NCI-H1092 treated with DMSO at 0.1 percent for 48 hours (cell line): ENCODE results near the gene RDH12.

Experiments used
- DNase-seq: peaks from one replicate; lab custom pipeline; 2025; lab: John Stamatoyannopoulos, UW

RDH12 gene

GRCh38 chr14:67749341-67750084 lies 47.8 kb downstream of the RDH12 start:
- DNase-seq = peak; percentile 23

DNA sequence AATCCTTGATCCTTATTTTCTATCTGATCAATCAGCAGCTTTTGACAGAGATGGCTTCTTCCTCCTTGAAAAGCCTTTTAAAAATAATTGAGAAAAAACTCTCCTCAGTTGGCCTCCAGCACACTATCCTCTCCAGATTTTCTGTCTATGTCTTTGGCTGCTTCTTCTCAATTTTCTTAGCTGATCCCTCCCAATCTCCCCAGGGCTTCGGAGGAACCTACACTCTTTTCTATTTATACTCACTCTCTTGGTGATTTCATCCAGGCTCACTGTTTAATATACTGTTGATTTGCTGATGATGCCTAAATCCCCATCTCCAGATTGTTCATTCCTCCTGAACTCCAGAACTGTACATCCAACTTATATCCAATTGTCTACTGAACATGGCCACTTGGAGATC lies 54.8 kb downstream of the RDH12 start:
- no peak for DNase-seq

GRCh38 chr14:67757175-67757574 lies 55.5 kb downstream of the RDH12 start:
- DNase-seq = no peak

GRCh38 chr14:67759916-67760315 lies 58.2 kb downstream of the RDH12 start:
- DNase-seq = no peak

GRCh38 chr14:67762051-67762450 lies 60.4 kb downstream of the RDH12 start:
- no peak for DNase-seq

DNA sequence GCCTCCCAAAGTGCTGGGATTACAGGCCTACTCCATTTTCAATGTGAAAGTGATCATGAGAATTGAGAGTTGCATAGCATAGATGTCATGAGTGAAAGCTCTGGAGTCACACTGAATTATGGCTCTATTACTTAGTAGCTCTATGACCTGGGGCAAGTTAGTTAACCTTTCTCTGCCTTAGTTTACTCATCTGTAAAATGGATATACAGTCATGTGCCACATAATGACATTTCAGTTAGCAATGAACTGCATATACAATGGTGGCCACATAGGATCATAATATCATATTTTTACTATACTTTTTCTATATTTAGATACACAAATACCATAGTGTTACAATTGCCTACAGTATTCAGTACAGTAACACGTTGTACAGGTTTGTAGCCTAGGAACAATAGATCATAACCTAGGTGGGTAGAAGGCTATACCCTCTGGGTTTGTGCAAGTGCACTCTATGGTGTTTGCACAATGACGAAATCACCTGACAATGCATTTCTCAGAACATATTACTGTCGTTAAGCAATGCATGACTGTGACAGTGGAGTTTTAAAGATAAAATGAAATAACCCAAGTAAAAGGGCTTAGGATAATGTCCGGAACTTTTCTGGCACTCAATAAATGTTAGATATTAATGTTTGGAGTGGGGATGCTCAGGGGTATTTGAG lies 61.6 kb downstream of the RDH12 start:
- no peak for DNase-seq

DNA sequence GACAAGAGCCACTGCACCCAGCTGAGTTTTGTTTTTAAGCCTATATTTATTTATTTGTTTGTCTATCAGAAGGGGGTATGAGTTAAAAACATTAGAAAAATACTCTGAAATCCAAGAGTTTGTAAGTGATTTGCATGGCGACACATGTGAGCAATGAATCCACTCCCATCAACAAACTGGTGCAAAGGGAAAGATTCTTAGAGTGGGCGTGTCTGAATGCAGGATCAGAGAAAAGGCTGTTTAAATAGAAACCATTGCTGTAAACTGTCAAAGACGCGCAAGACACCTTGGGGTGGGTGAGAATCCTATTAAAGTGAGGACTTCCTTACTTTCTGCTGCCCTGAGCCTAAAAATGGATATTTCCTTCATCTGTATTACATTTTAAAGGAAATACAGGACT lies 62.8 kb downstream of the RDH12 start:
- DNase-seq = no peak

- DNase-seq = no peak
These were observed 63.6 kb downstream of the RDH12 start for GRCh38 chr14:67765192-67765834.

DNA sequence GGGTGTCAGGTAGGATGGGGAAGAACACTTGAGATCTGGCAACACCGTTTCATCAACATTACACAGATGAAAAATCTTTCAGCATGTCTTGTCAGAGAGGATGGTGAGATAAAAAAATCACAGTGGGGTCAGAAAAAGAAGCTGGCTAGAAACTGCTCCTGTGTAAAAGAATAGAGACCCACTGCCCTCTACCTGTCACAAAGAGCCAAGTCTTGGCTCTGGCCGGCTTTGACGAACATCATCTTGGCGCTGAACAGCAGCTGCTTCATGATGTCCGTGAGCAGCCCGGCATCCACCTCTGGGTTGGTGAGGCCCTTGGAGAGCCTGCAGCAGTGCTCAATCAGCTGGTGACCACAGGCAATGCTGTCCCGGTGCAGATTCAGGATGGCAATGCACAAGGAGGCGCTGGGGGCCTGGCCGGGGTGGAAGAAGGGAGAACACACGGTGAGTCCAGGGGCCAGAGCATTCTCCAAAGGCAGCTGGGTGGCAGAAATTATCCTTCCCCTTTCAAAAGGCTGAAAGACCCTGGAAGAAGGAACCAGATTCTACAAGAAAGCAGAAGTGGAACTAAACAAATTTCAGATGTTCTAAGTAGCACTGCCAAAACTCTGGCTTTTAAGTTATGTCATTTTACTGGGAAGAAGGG lies 64.5 kb downstream of the RDH12 start:
- DNase-seq = no peak

DNA sequence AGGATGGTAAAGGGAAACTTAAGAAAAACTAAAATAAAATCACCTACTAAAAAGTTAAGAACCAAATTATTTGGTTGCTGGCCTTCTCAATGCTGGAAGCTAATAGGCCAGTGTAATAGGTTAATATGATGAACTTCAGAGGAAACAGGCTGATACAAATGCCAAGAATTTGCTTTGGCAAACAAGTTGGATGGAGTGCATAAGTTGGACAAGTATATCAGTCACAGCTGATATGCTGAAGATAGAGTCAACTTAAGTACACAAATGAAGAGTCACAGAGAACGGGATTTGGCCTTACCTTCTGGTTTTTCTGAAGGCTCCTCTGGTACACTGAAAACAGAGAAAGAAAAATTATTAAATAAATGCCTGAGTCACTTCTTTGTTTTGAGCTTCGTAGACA lies 66.5 kb downstream of the RDH12 start:
- DNase-seq = no peak

GRCh38 chr14:67773844-67774377 lies 72.2 kb downstream of the RDH12 start:
- no peak for DNase-seq

DNA sequence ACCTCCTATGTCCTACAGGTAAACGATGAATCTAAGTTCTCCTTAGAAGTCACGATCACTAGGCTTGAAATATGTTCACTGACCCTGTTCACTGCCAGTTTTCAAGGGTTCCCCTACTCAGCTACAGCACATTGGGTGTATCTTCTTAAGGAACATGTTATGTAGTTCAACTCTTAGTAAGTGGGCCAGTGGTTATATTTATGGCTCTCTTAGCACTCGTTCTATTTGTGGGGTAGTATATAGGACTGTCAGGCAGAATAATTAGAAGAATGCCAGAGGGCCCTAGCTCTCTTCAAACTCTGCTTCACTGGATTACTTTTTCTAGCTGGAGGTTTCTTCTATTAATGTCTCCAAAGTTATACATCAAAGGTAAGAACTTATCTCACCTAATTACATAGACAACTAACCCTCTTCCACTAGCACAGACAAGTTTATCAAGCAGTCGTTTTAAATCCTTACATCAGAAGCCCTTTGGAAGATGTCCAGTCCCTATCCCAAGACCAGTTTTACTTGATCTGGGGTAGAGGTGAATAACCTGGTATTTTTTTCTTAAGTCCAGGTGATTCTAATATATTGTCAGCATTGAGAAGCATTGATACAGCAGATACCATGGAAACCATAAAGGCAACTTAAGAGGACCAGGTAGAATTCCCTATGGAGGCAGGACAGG lies 75.1 kb downstream of the RDH12 start:
- no peak for DNase-seq

DNA sequence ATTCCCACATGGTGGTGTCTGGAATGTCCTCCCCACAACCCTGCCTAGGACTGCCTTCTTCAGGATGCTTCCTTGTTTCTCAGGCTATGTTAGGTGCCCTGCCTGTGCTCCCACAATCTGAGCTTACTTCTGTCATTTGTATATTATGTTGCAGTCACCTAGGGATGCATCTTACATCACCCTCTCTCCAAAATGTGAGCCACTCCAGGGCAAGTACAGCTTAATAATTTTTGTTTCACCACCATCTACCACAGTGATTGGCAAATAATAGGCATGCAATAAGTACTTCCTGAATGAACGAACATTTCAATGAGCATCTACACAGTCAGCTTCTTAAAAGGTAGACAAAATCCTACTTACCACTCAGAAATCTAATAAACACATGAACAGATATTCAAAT lies 77.1 kb downstream of the RDH12 start:
- no peak for DNase-seq

DNA sequence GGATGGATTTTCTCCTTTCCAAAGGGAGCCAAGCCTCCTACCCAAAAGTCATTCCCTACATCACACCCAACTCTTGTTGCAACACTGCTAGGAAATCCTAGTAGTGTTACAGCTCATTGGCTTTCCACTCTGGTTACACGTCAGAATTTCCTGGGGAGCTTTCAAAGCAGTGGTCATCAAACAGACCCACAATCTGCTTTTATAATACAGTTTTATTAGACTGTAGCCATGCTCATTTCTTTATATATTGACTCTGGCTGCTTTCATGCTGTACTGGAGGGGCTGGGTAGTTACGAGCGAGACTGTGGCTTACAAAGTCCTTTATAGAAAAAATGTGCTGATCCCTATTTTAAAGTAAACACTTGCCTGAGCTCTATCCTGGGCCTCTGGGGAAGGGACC lies 80.4 kb downstream of the RDH12 start:
- DNase-seq = no peak
